Activated naive CD8-positive, alpha-beta T cell treated with anti-CD3 and anti-CD28 coated beads, Interleukin-2, amount 50 U/mL, for 24 hours (primary cell): Measurements from ENCODE around the gene EIF2D.

Experiments used
- ATAC-seq: fragments of 150-1000 bp; cut with Tn5 transposase; one replicate; pipeline ENCODE4 v1.10.0; 2021
- DNase-seq: peaks from one replicate; pipeline ENCODE4 v3.0.0; 2021
- H3K27ac Mint-ChIP-seq: one replicate; pipeline ENCODE4 v1.8.0; 2021; ENCODE audit warnings: mild to moderate bottlenecking, mixed read lengths
- H3K27me3 Mint-ChIP-seq: one replicate; pipeline ENCODE4 v1.8.0; 2021; ENCODE audit warnings: mixed read lengths
- H3K36me3 Mint-ChIP-seq: one replicate; pipeline ENCODE4 v1.8.0; 2021; ENCODE audit warnings: low read depth, mixed read lengths
- H3K4me1 Mint-ChIP-seq: one replicate; pipeline ENCODE4 v1.8.0; 2021; ENCODE audit warnings: mixed read lengths
- H3K4me3 Mint-ChIP-seq: one replicate; pipeline ENCODE4 v1.8.0; 2021; ENCODE audit warnings: mild to moderate bottlenecking, moderate library complexity, mixed read lengths
- H3K9me3 Mint-ChIP-seq: one replicate; pipeline ENCODE4 v1.8.0; 2021; ENCODE audit warnings: mixed read lengths

EIF2D gene

DNA sequence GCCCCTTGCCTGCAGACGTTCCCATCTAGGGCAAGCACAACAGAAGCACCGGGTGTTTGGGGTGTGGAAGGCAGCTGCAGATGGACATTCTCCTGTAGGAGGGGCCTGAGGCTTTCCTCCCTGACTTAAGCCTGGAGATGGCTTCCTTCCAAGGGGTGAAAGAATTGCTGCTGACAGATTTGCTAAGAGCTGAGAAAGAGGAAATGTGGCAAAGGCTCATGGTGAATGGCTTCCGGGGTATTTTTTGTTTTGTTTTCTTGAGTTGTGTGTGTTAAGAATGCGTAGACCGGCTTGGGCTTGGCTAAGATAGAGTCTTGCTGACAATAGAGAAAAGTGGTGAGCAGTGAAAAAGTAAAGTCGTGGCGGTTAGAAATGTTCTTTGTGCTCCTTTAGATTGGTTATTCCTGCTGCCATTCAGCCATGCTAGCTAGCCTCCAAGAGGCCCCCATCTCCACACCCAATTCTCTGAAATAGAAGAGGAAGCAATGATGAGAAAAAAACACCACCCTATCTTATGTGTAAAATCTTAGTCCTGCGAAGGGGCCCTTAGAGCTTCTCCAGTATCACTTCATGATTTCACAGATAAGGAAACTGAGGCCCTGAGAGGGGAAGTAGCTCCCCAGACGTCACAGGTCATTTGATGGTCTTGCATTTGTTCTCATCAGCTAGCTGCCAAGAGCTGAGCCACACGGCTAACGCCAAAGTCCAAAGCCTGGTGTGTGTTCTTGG, 36.9 kb downstream of the EIF2D start:
- ATAC-seq (peak; percentile 1), DNase-seq (peak; percentile 23)
- Mint-ChIP-seq H3K4me1 (peaks cover 100% of the 10 kb centered on the region), H3K4me3 (peak overlapping the region; percentile 62), H3K36me3 (peaks cover 73% of the 10 kb centered on the region), H3K27me3 (no peaks in the 10 kb centered on the region), H3K27ac (peak overlapping the region; percentile 100), H3K9me3 (no peaks in the 10 kb centered on the region)

DNA sequence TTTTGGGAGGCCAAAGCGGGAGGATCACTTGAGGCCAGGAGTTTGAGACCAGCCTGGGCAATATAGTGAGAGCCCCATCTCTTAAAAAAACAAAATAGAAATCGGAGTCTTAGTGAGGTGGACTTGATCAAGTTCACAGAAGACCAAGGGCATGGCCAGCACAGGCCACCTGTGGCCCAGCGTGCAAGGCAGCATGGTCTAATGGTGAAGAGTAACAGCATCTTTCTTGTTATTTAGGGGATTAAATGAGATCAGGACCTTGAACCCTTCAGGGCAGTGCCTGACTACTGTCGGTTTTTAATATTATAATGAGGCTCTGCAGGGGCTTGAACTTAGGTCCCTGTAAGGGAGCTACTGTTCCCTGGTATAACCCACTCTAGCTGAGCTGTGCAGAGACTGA, 38.5 kb downstream of the EIF2D start:
- peaks cover 78% of the 10 kb centered on the region for H3K36me3 Mint-ChIP-seq
- no peaks in the 10 kb centered on the region for H3K9me3 Mint-ChIP-seq
- no peaks in the 10 kb centered on the region for H3K27me3 Mint-ChIP-seq
- peaks cover 100% of the 10 kb centered on the region for H3K4me1 Mint-ChIP-seq
- DNase-seq (no peak), ATAC-seq (no peak)
- peak overlapping the region; percentile 59 for H3K4me3 Mint-ChIP-seq
- peak overlapping the region; percentile 100 for H3K27ac Mint-ChIP-seq

DNA sequence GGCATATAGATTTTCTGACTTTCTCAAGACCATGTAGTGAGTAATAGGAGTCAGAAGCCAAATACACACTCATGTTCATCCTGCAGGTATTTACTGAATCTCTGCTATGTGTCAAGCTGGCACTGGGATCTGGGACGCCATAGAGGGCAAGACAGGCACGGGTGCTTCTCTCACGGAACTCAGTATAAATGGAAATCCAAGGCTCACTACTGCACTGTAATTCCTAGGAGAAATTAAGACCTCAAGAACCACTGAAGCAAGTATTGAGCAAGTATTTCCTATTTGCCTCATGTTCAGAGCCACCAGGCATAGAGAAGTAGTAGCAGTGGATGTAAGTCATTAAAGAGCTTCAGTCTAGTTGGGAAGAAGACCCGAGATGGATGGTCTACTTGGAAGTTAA, 38.9 kb downstream of the EIF2D start:
- ATAC-seq (no peak), DNase-seq (no peak)
- H3K36me3 Mint-ChIP-seq, result peaks cover 80% of the 10 kb centered on the region
- peak overlapping the region; percentile 100 for H3K27ac Mint-ChIP-seq
- H3K9me3 Mint-ChIP-seq, result no peaks in the 10 kb centered on the region
- peaks cover 100% of the 10 kb centered on the region for H3K4me1 Mint-ChIP-seq
- no peaks in the 10 kb centered on the region for H3K27me3 Mint-ChIP-seq
- H3K4me3 Mint-ChIP-seq, result peak overlapping the region; percentile 30

DNA sequence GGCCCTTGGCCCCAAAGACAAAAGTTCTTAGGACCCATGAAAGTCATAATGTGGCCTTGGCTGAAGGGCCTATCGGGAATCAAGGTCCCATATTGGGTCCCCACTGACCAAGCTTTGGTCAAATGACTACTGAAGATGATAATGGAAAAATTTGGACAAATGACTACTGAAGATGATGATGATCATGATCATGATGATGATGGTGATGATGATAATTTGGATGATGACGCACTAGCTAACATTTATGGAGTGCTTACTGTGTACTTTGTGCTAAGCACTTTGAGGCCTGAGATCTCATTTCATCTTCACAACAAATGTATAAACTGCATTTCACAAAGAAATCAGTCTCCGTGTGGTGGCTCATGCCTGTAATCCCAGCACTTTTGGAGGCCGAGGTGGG, 39.4 kb downstream of the EIF2D start:
- no peaks in the 10 kb centered on the region for H3K9me3 Mint-ChIP-seq
- H3K36me3 Mint-ChIP-seq, result peaks cover 80% of the 10 kb centered on the region
- H3K27me3 Mint-ChIP-seq, result no peaks in the 10 kb centered on the region
- peaks cover 100% of the 10 kb centered on the region for H3K4me1 Mint-ChIP-seq
- ATAC-seq (no peak), DNase-seq (no peak)
- H3K4me3 Mint-ChIP-seq, result no peak overlapping the region
- H3K27ac Mint-ChIP-seq, result peak overlapping the region; percentile 100

DNA sequence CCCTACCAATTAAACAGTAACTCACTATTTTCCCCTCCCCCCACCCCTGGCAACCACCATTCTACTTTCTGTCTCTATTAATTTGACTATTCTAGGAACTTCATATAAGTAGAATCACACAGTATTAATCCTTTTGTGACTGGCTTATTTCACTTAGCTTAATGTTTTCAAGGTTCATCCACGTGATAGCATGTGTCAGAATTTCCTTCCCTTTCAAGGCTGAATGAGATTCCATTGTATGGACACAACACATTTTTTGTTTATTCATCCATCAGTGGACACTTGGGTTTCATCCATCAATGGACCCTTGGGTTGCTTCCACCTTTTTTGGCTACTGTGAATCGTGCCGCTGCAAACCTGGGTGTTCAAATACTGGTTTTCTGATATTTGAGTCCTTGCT, 41.7 kb downstream of the EIF2D start:
- Mint-ChIP-seq H3K27me3 (no peaks in the 10 kb centered on the region), H3K9me3 (no peaks in the 10 kb centered on the region), H3K4me3 (peak overlapping the region; percentile 88), H3K27ac (peak overlapping the region; percentile 100), H3K4me1 (peaks cover 100% of the 10 kb centered on the region), H3K36me3 (peaks cover 83% of the 10 kb centered on the region)
- DNase-seq, result no peak
- no peak for ATAC-seq

DNA sequence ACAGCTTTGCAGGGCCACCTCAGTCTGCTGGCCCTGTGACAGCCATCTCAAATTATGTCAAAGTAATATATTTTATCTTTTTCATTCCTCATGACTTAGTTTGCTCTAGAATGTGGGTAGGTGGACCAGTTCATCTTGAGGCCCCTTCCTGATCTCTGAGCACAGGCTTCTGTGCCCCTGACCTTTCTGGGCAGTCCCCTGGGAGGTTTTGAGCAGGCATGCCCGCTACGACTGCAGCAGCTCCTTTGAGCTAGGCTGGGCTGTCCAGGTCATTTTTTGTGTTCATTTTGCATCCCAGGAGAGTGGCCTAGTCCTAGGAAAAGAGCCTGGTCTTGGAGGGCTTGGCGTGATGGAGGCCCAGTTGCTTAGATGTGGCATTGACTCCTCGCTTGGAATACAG, 42.7 kb downstream of the EIF2D start:
- DNase-seq, result peak; percentile 27
- Mint-ChIP-seq H3K27ac (peak overlapping the region; percentile 100), H3K27me3 (no peaks in the 10 kb centered on the region), H3K4me3 (peak overlapping the region; percentile 88), H3K9me3 (no peaks in the 10 kb centered on the region), H3K36me3 (peaks cover 88% of the 10 kb centered on the region), H3K4me1 (peaks cover 100% of the 10 kb centered on the region)
- no peak for ATAC-seq

DNA sequence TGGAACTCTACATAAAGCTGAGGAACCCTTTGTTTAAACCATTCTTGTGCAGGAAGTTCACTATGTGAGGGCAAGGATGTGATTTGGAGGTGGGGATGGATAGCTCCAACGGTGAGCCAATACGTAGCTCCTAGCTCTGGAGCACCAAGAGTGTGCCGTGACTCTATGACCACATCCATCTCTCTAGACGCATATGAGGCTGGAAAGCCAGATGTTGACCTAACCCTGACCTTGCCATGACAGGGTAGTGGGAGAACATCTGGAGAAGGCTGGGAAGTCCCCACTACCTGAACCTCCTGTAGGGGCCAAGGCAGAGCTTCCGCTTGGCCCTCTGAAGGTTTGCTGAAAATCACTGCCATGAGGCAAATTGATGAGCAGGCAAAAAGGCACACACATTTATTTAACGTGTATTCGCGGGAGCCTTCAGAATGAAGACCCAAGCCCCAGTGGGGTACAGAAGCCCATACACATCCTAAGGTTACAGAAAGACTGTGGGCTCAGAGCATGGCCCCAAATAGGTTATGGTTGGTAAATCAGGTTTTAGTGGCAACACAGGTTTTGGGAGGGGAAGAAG, 43.4 kb downstream of the EIF2D start:
- peak overlapping the region; percentile 88 for H3K4me3 Mint-ChIP-seq
- no peaks in the 10 kb centered on the region for H3K27me3 Mint-ChIP-seq
- H3K36me3 Mint-ChIP-seq, result peaks cover 89% of the 10 kb centered on the region
- peak; percentile 30 for ATAC-seq
- H3K4me1 Mint-ChIP-seq, result peaks cover 100% of the 10 kb centered on the region
- no peaks in the 10 kb centered on the region for H3K9me3 Mint-ChIP-seq
- peak overlapping the region; percentile 100 for H3K27ac Mint-ChIP-seq
- DNase-seq, result no peak

DNA sequence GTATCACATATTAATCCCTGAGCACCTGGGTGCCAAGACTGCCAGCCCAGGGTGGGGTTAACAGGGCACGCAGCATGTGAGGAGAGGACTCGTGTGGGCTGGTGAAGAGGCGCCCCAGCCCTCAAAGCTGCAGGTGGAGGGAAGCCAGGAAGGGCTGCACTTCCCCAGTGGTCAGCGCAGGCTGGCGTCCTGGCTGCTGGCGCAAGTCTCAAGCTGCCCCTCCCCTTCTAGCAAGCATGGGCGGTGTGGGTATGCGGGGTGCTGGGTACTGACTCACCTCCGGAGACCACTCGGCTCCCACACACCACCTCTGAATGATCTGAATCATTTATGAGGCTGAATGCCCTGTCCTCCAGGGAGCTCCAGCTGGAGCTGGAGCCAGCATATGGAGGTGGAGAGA, 44.0 kb downstream of the EIF2D start:
- Mint-ChIP-seq H3K4me1 (peaks cover 100% of the 10 kb centered on the region), H3K27me3 (peaks cover under 1% of the 10 kb centered on the region), H3K9me3 (no peaks in the 10 kb centered on the region), H3K4me3 (peak overlapping the region; percentile 88), H3K27ac (peak overlapping the region; percentile 100), H3K36me3 (peaks cover 89% of the 10 kb centered on the region)
- ATAC-seq, result peak; percentile 72
- no peak for DNase-seq

DNA sequence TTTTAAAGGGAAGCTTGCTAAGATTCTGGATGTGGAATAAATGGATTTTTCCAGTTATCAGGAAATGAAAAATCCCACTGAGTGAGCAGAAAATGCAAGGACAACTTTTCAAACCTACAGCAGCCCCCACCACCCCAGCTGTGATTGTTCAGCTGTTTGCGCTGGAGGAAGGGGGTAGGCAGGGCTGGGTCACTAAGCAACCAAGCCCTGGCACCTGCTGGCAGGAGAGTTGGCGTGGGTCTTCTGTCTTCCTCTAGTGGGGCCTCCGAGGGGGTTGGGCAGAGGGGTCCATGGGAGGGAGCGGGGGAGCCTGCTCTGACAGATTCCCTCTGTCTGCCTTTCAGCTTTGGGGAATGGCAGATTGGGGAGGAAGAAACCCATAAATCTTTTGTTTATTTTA, 45.3 kb downstream of the EIF2D start:
- Mint-ChIP-seq H3K27ac (peak overlapping the region; percentile 100), H3K4me1 (peaks cover 100% of the 10 kb centered on the region), H3K4me3 (peak overlapping the region; percentile 88), H3K9me3 (no peaks in the 10 kb centered on the region), H3K36me3 (peaks cover 89% of the 10 kb centered on the region), H3K27me3 (peaks cover 2% of the 10 kb centered on the region)
- ATAC-seq (no peak), DNase-seq (no peak)

DNA sequence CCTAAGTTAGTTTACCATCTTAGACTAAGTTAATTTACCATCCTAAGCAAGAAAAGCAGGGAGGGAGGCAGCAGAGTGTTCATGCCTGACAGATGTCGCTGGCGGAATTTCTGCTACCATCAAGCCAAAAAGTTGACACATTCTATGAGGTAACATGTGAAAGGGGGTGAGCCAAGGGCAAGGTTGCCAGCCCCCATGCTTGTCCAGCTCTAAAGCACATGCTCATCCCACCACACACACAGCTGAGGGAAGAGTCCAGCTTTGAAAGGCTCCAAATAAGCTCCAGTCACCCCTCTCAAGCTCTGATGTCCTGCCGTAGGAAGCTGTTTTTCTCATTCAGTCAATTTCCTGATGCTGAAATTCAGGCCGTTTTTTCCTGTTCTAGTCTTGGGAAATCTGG, 46.3 kb downstream of the EIF2D start:
- Mint-ChIP-seq H3K36me3 (peaks cover 88% of the 10 kb centered on the region), H3K27ac (peak overlapping the region; percentile 100), H3K4me3 (peak overlapping the region; percentile 88), H3K4me1 (peaks cover 100% of the 10 kb centered on the region), H3K9me3 (no peaks in the 10 kb centered on the region), H3K27me3 (peaks cover 2% of the 10 kb centered on the region)
- ATAC-seq (no peak), DNase-seq (no peak)

DNA sequence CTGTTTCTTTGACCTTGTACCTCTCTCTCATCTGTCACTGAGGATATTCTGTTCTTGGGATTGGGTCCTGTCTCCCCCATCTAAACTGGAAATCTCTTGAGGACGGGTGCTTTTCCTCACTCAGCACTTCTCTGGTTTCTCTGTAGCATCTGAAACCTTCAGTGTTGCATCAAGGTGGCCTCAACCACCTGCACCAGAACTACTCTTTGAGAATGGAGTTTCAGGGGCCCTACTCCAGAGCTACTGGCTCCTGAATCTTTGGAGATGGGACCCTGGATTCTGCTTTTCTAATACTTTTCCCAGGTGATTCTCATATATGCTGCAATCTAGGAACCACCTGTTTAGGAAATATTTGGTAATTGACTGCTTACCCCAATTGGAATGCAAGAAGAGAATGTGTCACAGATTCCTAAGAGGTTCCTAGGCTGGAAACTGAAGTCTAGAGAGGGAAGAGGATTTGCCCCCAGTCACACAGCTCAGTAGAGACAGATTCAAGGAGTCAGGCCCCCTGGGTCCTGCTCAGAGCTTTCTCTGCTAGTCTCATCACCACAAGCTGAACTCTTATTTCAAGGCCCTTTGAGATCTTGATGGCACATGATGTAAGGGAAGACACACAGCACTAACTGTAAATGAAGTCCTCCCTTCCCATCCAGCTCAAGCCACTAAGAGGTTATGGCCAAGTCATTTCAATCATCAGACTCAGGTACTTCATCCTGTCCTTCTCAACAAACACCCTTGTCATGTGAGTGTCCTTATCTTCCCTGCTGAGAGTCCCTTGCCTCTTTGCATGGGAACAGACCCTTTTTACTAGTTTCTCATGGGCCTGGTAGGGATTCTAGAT, 48.7 kb downstream of the EIF2D start:
- DNase-seq (no peak), ATAC-seq (peak; percentile 1)
- H3K9me3 Mint-ChIP-seq, result no peaks in the 10 kb centered on the region
- peaks cover 93% of the 10 kb centered on the region for H3K4me1 Mint-ChIP-seq
- peaks cover 2% of the 10 kb centered on the region for H3K27me3 Mint-ChIP-seq
- H3K36me3 Mint-ChIP-seq, result peaks cover 91% of the 10 kb centered on the region
- H3K4me3 Mint-ChIP-seq, result peak overlapping the region; percentile 88
- H3K27ac Mint-ChIP-seq, result peak overlapping the region; percentile 100

DNA sequence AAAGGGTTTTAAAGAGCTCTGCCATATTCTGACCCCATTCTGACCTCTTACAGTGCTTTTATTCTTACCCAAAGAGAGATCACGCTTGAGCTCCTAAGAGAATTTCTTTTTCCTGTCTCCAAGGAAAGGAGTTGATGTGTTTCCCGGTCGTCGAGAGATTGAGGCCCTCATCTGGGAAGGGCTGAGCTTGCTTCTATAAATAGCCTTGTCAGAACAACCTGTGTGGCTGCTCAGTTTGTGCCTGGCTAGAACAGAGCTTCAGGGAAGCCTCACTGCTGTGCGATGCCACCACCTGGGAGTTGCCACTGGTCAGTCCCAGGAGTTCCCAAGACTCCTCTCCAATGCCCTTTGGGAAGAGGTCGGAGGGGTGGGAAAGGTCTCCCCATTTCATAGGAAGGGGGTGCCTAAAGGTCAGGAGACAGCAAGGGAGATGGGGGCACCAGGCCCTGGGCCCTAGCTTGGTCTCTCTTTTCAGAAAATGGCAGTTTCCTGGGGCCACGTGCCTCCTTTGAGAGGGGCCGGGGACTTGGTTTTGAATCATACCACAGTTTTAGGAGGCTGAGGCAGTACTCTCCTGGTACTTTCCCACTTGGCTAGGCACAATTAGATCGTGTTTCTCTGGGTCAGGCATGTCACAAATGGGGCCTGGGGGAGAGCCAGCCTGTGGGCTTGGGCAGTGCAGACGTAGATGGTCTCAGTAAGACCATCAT, 52.1 kb downstream of the EIF2D start:
- H3K4me3 Mint-ChIP-seq, result peak overlapping the region; percentile 88
- H3K27me3 Mint-ChIP-seq, result peaks cover 2% of the 10 kb centered on the region
- peak overlapping the region; percentile 100 for H3K27ac Mint-ChIP-seq
- H3K36me3 Mint-ChIP-seq, result peaks cover 77% of the 10 kb centered on the region
- H3K9me3 Mint-ChIP-seq, result no peaks in the 10 kb centered on the region
- ATAC-seq, result no peak
- peaks cover 73% of the 10 kb centered on the region for H3K4me1 Mint-ChIP-seq
- DNase-seq, result peak; percentile 50

DNA sequence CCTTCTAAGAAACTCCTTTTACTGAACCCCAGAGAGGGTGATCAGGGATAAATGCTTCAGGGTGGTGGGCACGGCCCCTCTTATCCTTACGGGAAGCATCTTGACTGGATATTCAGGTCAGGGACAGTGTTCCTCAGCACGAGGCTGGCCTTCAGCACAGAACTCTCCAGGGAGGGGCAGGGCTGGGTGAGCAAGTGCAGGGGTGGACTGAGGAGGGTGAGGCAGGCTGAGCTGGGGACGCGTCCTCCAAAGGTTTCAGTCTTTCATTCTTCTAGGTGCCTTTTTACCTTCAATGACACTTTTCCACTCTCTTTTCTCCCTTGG, 52.6 kb downstream of the EIF2D start:
- no peaks in the 10 kb centered on the region for H3K9me3 Mint-ChIP-seq
- H3K27me3 Mint-ChIP-seq, result peaks cover 2% of the 10 kb centered on the region
- peaks cover 71% of the 10 kb centered on the region for H3K36me3 Mint-ChIP-seq
- H3K4me3 Mint-ChIP-seq, result peak overlapping the region; percentile 88
- peak overlapping the region; percentile 100 for H3K27ac Mint-ChIP-seq
- DNase-seq, result peak; percentile 50
- no peak for ATAC-seq
- peaks cover 73% of the 10 kb centered on the region for H3K4me1 Mint-ChIP-seq
